ENCODE measurements around the gene CLSTN2.

Gene CLSTN2

DNA sequence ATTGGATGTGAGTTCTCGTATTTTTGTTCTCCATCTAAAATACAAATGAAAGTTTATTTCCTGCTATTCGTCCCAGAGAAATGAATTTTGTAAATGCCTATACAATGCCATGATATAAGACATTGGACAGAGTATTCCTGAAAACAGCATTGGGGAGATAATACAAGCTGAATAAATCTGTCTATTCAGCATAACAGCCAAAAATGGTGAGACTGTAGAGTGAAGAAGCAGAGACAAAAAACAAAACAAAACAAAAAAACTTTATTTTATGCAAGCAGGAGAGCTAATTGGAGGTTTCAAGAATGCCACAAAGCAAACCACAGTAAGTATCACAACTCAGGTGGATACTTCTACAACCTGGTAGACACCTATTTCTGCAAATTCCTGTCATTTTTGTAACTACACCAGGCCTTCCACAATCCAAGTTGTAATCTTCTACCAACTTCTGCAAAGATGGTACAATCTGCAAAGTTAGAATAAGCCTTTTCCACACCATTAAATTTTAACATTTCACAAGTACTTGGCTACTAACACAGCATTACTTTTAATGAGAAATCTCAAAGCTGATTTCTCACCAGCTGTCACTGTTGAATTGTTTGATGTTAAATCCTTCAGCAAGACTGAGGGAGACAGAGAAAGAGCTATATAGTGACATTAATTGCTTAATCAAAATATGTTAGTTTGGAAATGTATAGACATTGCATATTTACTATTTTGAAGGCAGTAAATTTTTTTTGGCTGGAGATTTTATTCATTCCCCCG, 163.1 kb downstream of the CLSTN2 start:
- Histone ChIP-seq H3K4me3 (ENCODE audit: low read length) (no peak overlapping the region), H2AFZ (ENCODE audit: low read length) (no peak overlapping the region), H3K9ac (ENCODE audit: low read length) (no peak overlapping the region), H3K9me3 (replicated peaks; ENCODE audit: insufficient read depth, low read length) (no peaks in the 10 kb centered on the region), H3F3A (ENCODE audit: insufficient read depth, low read length) (no peaks in the 10 kb centered on the region), H3K4me2 (ENCODE audit: low read depth, low read length) (no peak overlapping the region), H3K79me2 (ENCODE audit: low read length) (no peaks in the 10 kb centered on the region), H3K27me3 (replicated peaks; ENCODE audit: insufficient read depth, low read length) (no peaks in the 10 kb centered on the region), H3K27ac (ENCODE audit: low read length) (no peak overlapping the region), H4K20me1 (ENCODE audit: insufficient read depth, low read length) (no peaks in the 10 kb centered on the region), H3K9me2 (replicated peaks; ENCODE audit: insufficient read depth, low read length) (no peaks in the 10 kb centered on the region), H3K4me1 (ENCODE audit: low read length) (0 out of 2 replicates have a peak, but pooled peaks cover 3% of the 10 kb centered on the region), H3K36me3 (replicated peaks; ENCODE audit: insufficient read depth, low read length) (no peaks in the 10 kb centered on the region)
- DNase-seq = peak; percentile 32
- TF ChIP-seq, protein P1, sequence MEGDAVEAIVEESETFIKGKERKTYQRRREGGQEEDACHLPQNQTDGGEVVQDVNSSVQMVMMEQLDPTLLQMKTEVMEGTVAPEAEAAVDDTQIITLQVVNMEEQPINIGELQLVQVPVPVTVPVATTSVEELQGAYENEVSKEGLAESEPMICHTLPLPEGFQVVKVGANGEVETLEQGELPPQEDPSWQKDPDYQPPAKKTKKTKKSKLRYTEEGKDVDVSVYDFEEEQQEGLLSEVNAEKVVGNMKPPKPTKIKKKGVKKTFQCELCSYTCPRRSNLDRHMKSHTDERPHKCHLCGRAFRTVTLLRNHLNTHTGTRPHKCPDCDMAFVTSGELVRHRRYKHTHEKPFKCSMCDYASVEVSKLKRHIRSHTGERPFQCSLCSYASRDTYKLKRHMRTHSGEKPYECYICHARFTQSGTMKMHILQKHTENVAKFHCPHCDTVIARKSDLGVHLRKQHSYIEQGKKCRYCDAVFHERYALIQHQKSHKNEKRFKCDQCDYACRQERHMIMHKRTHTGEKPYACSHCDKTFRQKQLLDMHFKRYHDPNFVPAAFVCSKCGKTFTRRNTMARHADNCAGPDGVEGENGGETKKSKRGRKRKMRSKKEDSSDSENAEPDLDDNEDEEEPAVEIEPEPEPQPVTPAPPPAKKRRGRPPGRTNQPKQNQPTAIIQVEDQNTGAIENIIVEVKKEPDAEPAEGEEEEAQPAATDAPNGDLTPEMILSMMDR (IDR thresholded peaks at IDR 0.05; ENCODE audit: low read length) = no peak
- no peak for TF ChIP-seq EZH2phosphoT487 (IDR thresholded peaks at IDR 0.05; ENCODE audit: low read length)
- no peak for TF ChIP-seq EZH2 (optimal IDR thresholded peaks at IDR 0.05; ENCODE audit: low read depth, low read length)

DNA sequence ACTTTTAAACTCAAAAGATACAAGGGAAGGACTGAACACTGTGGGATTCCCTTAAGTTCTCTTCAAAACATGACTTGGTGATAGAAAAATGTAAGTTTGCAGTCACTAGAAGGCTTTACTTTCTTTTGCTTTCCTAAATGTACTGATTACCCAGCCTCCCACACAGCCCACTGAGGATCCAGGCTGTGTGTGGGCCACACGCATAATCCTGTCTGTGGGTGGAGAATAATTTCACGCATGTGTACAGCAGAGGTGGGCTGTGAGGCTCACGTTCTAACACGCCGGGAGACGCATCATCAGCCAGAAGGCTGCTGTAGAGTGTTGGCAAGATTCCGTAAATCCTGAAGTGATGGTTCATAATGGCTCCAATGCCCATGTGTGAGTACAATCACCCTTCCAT, 165.5 kb downstream of the CLSTN2 start:
- no peaks in the 10 kb centered on the region for H4K20me1 ChIP-seq (ENCODE audit: insufficient read depth, low read length)
- H3K4me3 ChIP-seq (ENCODE audit: low read length) = no peak overlapping the region
- no peak overlapping the region for H2AFZ ChIP-seq (ENCODE audit: low read length)
- no peak overlapping the region for H3K4me2 ChIP-seq (ENCODE audit: low read depth, low read length)
- H3K9me3 ChIP-seq (replicated peaks; ENCODE audit: insufficient read depth, low read length) = no peaks in the 10 kb centered on the region
- TF ChIP-seq EZH2 (optimal IDR thresholded peaks at IDR 0.05; ENCODE audit: low read depth, low read length) = no peak
- TF ChIP-seq, protein P1 (IDR thresholded peaks at IDR 0.05; ENCODE audit: low read length) = no peak
- no peak for TF ChIP-seq EZH2phosphoT487 (IDR thresholded peaks at IDR 0.05; ENCODE audit: low read length)
- H3K79me2 ChIP-seq (ENCODE audit: low read length) = no peaks in the 10 kb centered on the region
- no peak overlapping the region for H3K9ac ChIP-seq (ENCODE audit: low read length)
- H3K27me3 ChIP-seq (replicated peaks; ENCODE audit: insufficient read depth, low read length) = no peaks in the 10 kb centered on the region
- H3F3A ChIP-seq (ENCODE audit: insufficient read depth, low read length) = no peaks in the 10 kb centered on the region
- DNase-seq = no peak
- 0 out of 2 replicates have a peak, but pooled peaks cover 3% of the 10 kb centered on the region for H3K4me1 ChIP-seq (ENCODE audit: low read length)
- H3K27ac ChIP-seq (ENCODE audit: low read length) = no peak overlapping the region
- H3K9me2 ChIP-seq (replicated peaks; ENCODE audit: insufficient read depth, low read length) = no peaks in the 10 kb centered on the region
- H3K36me3 ChIP-seq (replicated peaks; ENCODE audit: insufficient read depth, low read length) = no peaks in the 10 kb centered on the region

DNA sequence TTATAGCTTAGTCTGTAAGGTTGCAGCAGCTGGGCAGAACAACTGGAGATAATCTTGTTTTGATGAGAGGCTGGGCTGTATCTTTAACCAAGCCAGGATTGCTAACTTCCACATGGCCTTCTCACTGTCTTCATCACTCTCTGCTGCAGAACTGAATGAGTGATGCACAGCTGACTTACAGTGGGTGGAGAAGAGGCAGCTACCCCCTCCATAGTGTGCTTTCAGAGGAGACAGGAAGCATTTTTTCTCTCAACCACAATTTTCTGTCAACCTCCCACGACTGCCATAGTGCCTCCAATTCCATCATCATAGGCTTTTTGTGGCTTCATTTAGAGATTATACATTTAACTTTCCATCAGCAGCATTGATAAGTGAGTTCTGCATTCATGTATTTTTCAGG, 168.2 kb downstream of the CLSTN2 start:
- no peaks in the 10 kb centered on the region for H3K36me3 ChIP-seq (replicated peaks; ENCODE audit: insufficient read depth, low read length)
- H3K9me3 ChIP-seq (replicated peaks; ENCODE audit: insufficient read depth, low read length) = no peaks in the 10 kb centered on the region

More for the DNA sequence above, 168.2 kb downstream of the CLSTN2 start:
- no peak overlapping the region for H3K4me3 ChIP-seq (ENCODE audit: low read length)
- no peaks in the 10 kb centered on the region for H3K4me1 ChIP-seq (ENCODE audit: low read length)
- H3K9me2 ChIP-seq (replicated peaks; ENCODE audit: insufficient read depth, low read length) = no peaks in the 10 kb centered on the region
- no peak overlapping the region for H3K27ac ChIP-seq (ENCODE audit: low read length)
- no peaks in the 10 kb centered on the region for H3K79me2 ChIP-seq (ENCODE audit: low read length)
- no peaks in the 10 kb centered on the region for H4K20me1 ChIP-seq (ENCODE audit: insufficient read depth, low read length)
- TF ChIP-seq EZH2phosphoT487 (IDR thresholded peaks at IDR 0.05; ENCODE audit: low read length) (no peak), EZH2 (optimal IDR thresholded peaks at IDR 0.05; ENCODE audit: low read depth, low read length) (no peak)
- TF ChIP-seq, protein P1 (IDR thresholded peaks at IDR 0.05; ENCODE audit: low read length) = no peak
- H3K9ac ChIP-seq (ENCODE audit: low read length) = no peak overlapping the region
- no peaks in the 10 kb centered on the region for H3K27me3 ChIP-seq (replicated peaks; ENCODE audit: insufficient read depth, low read length)
- DNase-seq = no peak
- no peak overlapping the region for H2AFZ ChIP-seq (ENCODE audit: low read length)
- no peak overlapping the region for H3K4me2 ChIP-seq (ENCODE audit: low read depth, low read length)
- H3F3A ChIP-seq (ENCODE audit: insufficient read depth, low read length) = no peaks in the 10 kb centered on the region

Data from MM.1S (cell line).